GM23338 (cell line): ENCODE results near the gene JARID2. TPM values are rescaled to one million over a fixed set of nuclear protein-coding genes. Genes with fewer than 3 reads are reported as not detected.

ENCODE experiments used
- ATAC-seq: fragments of 200-7000 bp; cut with Tn5 transposase; 3 replicates; pipeline ENCODE4 v1.9.1; 2020
- DNase-seq: peaks from one replicate; pipeline ENCODE4 v3.0.0-alpha.2; 2015; ENCODE audit warnings: low spot score
- H2AFZ ChIP-seq: fragments of 200-600 bp; sonication (generic); 2 replicates; pipeline ENCODE4 v1.8.0; 2016; ENCODE audit warnings: antibody characterized with exemption, mild to moderate bottlenecking, moderate library complexity
- H3F3A ChIP-seq: fragments of 200-600 bp; sonication (generic); replicated peaks from 2 replicates; pipeline ENCODE4 v1.8.0; 2017; ENCODE audit warnings: antibody characterized with exemption, mixed run types, low read depth
- H3K27ac ChIP-seq: fragments of 200-600 bp; sonication (generic); 2 replicates; pipeline ENCODE4 v1.6.1; 2016; ENCODE audit warnings: low read depth
- H3K27me3 ChIP-seq: fragments of 200-600 bp; sonication (generic); 2 replicates; pipeline ENCODE4 v1.8.0; 2016; ENCODE audit warnings: mild to moderate bottlenecking, mixed run types, moderate library complexity; ENCODE audit not compliant: insufficient read depth
- H3K36me3 ChIP-seq: fragments of 200-600 bp; sonication (generic); 2 replicates; pipeline ENCODE4 v1.8.0; 2016; ENCODE audit warnings: mild to moderate bottlenecking; ENCODE audit not compliant: insufficient read depth
- H3K4me1 ChIP-seq: fragments of 200-600 bp; sonication (generic); 2 replicates; pipeline ENCODE4 v1.8.0; 2016; ENCODE audit warnings: mild to moderate bottlenecking, moderate library complexity; ENCODE audit not compliant: insufficient read depth
- H3K4me2 ChIP-seq: fragments of 200-600 bp; sonication (generic); 2 replicates; pipeline ENCODE4 v1.7.1; 2017; ENCODE audit warnings: mixed run types
- H3K4me3 ChIP-seq: fragments of 200-600 bp; sonication (generic); 2 replicates; pipeline ENCODE4 v1.6.1; 2016; ENCODE audit warnings: mixed run types
- H3K79me2 ChIP-seq: fragments of 200-600 bp; sonication (generic); replicated peaks from 2 replicates; pipeline ENCODE4 v1.8.0; 2017; ENCODE audit warnings: mild to moderate bottlenecking; ENCODE audit not compliant: insufficient read depth
- H3K9me2 ChIP-seq: fragments of 200-600 bp; sonication (generic); 2 replicates; pipeline ENCODE4 v1.8.0; 2017; ENCODE audit not compliant: insufficient read depth
- H4K20me1 ChIP-seq: fragments of 200-600 bp; sonication (generic); replicated peaks from 2 replicates; pipeline ENCODE4 v1.8.0; 2017; ENCODE audit warnings: mild to moderate bottlenecking; ENCODE audit not compliant: insufficient read depth
- H3K27ac Mint-ChIP-seq: 2 replicates; pipeline ENCODE4 v1.8.0; 2020; ENCODE audit warnings: inconsistent platforms, mild to moderate bottlenecking, moderate library complexity, mixed read lengths
- H3K27me3 Mint-ChIP-seq: 3 replicates; pipeline ENCODE4 v1.8.0; 2022; ENCODE audit warnings: low read depth, mild to moderate bottlenecking, moderate library complexity, mixed read lengths, inconsistent platforms; ENCODE audit not compliant: insufficient read depth, poor library complexity
- H3K36me3 Mint-ChIP-seq: 3 replicates; pipeline ENCODE4 v1.8.0; 2021; ENCODE audit warnings: low read depth, mild to moderate bottlenecking, inconsistent platforms, moderate library complexity, mixed read lengths
- H3K4me1 Mint-ChIP-seq: 3 replicates; pipeline ENCODE4 v1.8.0; 2020; ENCODE audit warnings: mild to moderate bottlenecking, inconsistent platforms, mixed read lengths
- H3K4me3 Mint-ChIP-seq: 3 replicates; pipeline ENCODE4 v1.8.0; 2021; ENCODE audit warnings: moderate library complexity, mild to moderate bottlenecking, inconsistent platforms, mixed read lengths
- H3K9me3 Mint-ChIP-seq: 3 replicates; pipeline ENCODE4 v1.8.0; 2020; ENCODE audit warnings: moderate library complexity, mild to moderate bottlenecking, inconsistent platforms, mixed read lengths
- CREB1 ChIP-seq: fragments of 250-450 bp; sonication (Bioruptor Pico); IDR thresholded peaks from 2 replicates; pipeline ENCODE4 v1.5.0; 2020; ENCODE audit warnings: low read depth, mild to moderate bottlenecking, moderate library complexity
- CTCF ChIP-seq, 2 experiments: fragments of 200-600 bp in 1 of 2; sonication (generic) in 1 of 2; conservative IDR thresholded peaks; 2 replicates each; pipeline versions ENCODE4 v1.5.1 to v1.6.1; 2016 to 2017; ENCODE audit warnings: antibody characterized with exemption in 2 of 2, low read depth in 2 of 2, mild to moderate bottlenecking in 2 of 2, moderate library complexity in 1 of 2
- ETS1 ChIP-seq: IDR thresholded peaks from 2 replicates; pipeline ENCODE4 v1.6.1; 2016; ENCODE audit warnings: antibody characterized with exemption
- EZH2phosphoT487 ChIP-seq: fragments of 200-600 bp; sonication (generic); IDR thresholded peaks from one replicate; pipeline ENCODE4 v1.8.1; 2018; ENCODE audit warnings: antibody characterized with exemption; ENCODE audit not compliant: unreplicated experiment
- NANOG ChIP-seq: IDR thresholded peaks from 2 replicates; pipeline ENCODE4 v1.6.1; 2016; ENCODE audit warnings: antibody characterized with exemption, borderline replicate concordance
- POLR2AphosphoS5 ChIP-seq: IDR thresholded peaks from 2 replicates; pipeline ENCODE4 v1.6.1; 2016; ENCODE audit warnings: antibody characterized with exemption, low read depth
- REST ChIP-seq: IDR thresholded peaks from one replicate; pipeline ENCODE4 v1.6.1; 2018; ENCODE audit warnings: antibody characterized with exemption; ENCODE audit not compliant: unreplicated experiment
- ZNF331 ChIP-seq: fragments of 250-450 bp; sonication (Bioruptor Pico); IDR thresholded peaks from 2 replicates; pipeline ENCODE4 v1.5.0; 2020; ENCODE audit warnings: low read depth, mild to moderate bottlenecking, moderate library complexity
- polyA plus RNA-seq: library from polyadenylated mRNA; unstranded; fragments of >200 nt; fragmentation: Nextera tagmentation; extraction: Ambion mirVana; gene quantifications from 2 replicates; pipeline ENCODE4 v1.2.1, GENCODE V29; 2016
- total RNA-seq: library from RNA; depleted of rRNA; stranded (reverse); fragments of >200 nt; shearing (Covaris generic); gene quantifications from 2 replicates; pipeline ENCODE4 v1.2.3, GENCODE V29; 2014

JARID2 gene
- total and polyA plus RNA-seq, 2 experiments from 2014 or later: 92.8 to 196 TPM

- H3K27ac ChIP-seq: peak overlapping the region; percentile 56
- Mint-ChIP-seq H3K4me1 (peaks cover 29% of the 10 kb centered on the region), H3K36me3 (no peaks in the 10 kb centered on the region), H3K27ac (no peak overlapping the region), H3K27me3 (peaks cover 4% of the 10 kb centered on the region), H3K4me3 (no peak overlapping the region), H3K9me3 (peaks cover 2% of the 10 kb centered on the region; the same call in 1 of the 3 replicates)
- H3K9me2 ChIP-seq: no peaks in the 10 kb centered on the region
- no peak overlapping the region for H3K4me3 ChIP-seq
- no peaks in the 10 kb centered on the region for H3K79me2 ChIP-seq
- TF ChIP-seq ZNF331 (CRISPR knock-in tag) (no peak), NANOG (no peak), CTCF (conservative IDR thresholded peaks at IDR 0.05; ENCODE audit: low read depth in 2 of 2) (no peak), ETS1 (no peak)
- DNase-seq: peak; percentile 70
- no peaks in the 10 kb centered on the region for H3K36me3 ChIP-seq
- H3K4me2 ChIP-seq: peak overlapping the region; percentile 23; the same call in 1 of the 2 replicates
- H4K20me1 ChIP-seq: no peaks in the 10 kb centered on the region
- H3K27me3 ChIP-seq: no peaks in the 10 kb centered on the region
- no peaks in the 10 kb centered on the region for H3F3A ChIP-seq
- H3K4me1 ChIP-seq: peaks cover 33% of the 10 kb centered on the region
- H2AFZ ChIP-seq: no peak overlapping the region
- ATAC-seq: peak; percentile 78
Observed at GRCh38 chr6:15569035-15569995, 323.4 kb downstream of the JARID2 start.

- no peak overlapping the region for H3K27ac Mint-ChIP-seq
- DNase-seq: no peak
- H3K4me3 ChIP-seq: no peak overlapping the region
- H3K27me3 Mint-ChIP-seq: peaks cover 4% of the 10 kb centered on the region
- peaks cover 2% of the 10 kb centered on the region; the same call in 1 of the 3 replicates for H3K9me3 Mint-ChIP-seq
- peak overlapping the region; percentile 56 for H3K27ac ChIP-seq
- no peaks in the 10 kb centered on the region for H3F3A ChIP-seq
- H4K20me1 ChIP-seq: no peaks in the 10 kb centered on the region
- peaks cover 36% of the 10 kb centered on the region for H3K4me1 ChIP-seq
- H3K36me3 Mint-ChIP-seq: no peaks in the 10 kb centered on the region
- no peaks in the 10 kb centered on the region for H3K79me2 ChIP-seq
- H3K4me3 Mint-ChIP-seq: no peak overlapping the region
- H2AFZ ChIP-seq: no peak overlapping the region
- H3K27me3 ChIP-seq: no peaks in the 10 kb centered on the region
- ATAC-seq: no peak
- H3K4me2 ChIP-seq: 0 out of 2 replicates have a peak overlapping the region, but pooled peaks have one; percentile 2
- no peaks in the 10 kb centered on the region for H3K9me2 ChIP-seq
- H3K36me3 ChIP-seq: no peaks in the 10 kb centered on the region
- H3K4me1 Mint-ChIP-seq: peaks cover 31% of the 10 kb centered on the region
- TF ChIP-seq CTCF (conservative IDR thresholded peaks at IDR 0.05; ENCODE audit: low read depth in 2 of 2): no peak
- TF ChIP-seq EZH2phosphoT487: no peak
- no peak for TF ChIP-seq CREB1 (CRISPR knock-in tag)
- no peak for TF ChIP-seq REST
- no peak for TF ChIP-seq POLR2AphosphoS5
- TF ChIP-seq NANOG: no peak
Observed at GRCh38 chr6:15570171-15570570, 324.3 kb downstream of the JARID2 start.
